Psoas muscle (tissue), 8 donors: Measurements from ENCODE around the gene MRPS31. TPM values are rescaled to one million over a fixed set of nuclear protein-coding genes. Genes with fewer than 3 reads are reported as not detected.

Experiments used
- ATAC-seq, 4 donors: fragments of 200-7000 bp; cut with Tn5 transposase; one replicate each; pipeline ENCODE4 v1.9.1; 2020; ENCODE audit warnings: moderate library complexity in 3 of 4, mild to moderate bottlenecking in 2 of 4
- DNase-seq, 2 donors: peaks; one replicate each; pipeline ENCODE4 v3.0.0-alpha.2; 2020
- H3K27ac ChIP-seq: fragments of 200-600 bp; one replicate; pipeline ENCODE4 v1.8.0; 2022
- H3K27me3 ChIP-seq, 3 donors: fragments of 200-600 bp in 1 of 3; one replicate each; pipeline versions ENCODE4 v1.6.1 to v1.8.0; 2013 to 2022; ENCODE audit warnings: low read length in 2 of 3, mild to moderate bottlenecking in 2 of 3, moderate library complexity in 1 of 3; ENCODE audit not compliant: insufficient read depth in 3 of 3
- H3K36me3 ChIP-seq, 2 donors: fragments of 200-600 bp in 1 of 2; one replicate each; pipeline versions ENCODE4 v1.6.1 to v1.8.0; 2013 to 2022; ENCODE audit warnings: low read depth in 1 of 2, mild to moderate bottlenecking in 1 of 2, moderate library complexity in 1 of 2; ENCODE audit not compliant: insufficient read depth in 1 of 2
- H3K4me1 ChIP-seq: fragments of 200-600 bp; one replicate; pipeline ENCODE4 v1.8.0; 2022
- H3K4me3 ChIP-seq: fragments of 200-600 bp; one replicate; pipeline ENCODE4 v1.8.0; 2022; ENCODE audit warnings: mild to moderate bottlenecking
- H3K9me3 ChIP-seq: fragments of 200-600 bp; one replicate; pipeline ENCODE4 v1.8.0; 2022
- CTCF ChIP-seq: fragments of 200-600 bp; IDR thresholded peaks from one replicate; pipeline ENCODE4 v1.8.0; 2022; ENCODE audit warnings: antibody characterized with exemption
- WGBS, 3 donors: extraction: QIAGEN DNeasy Blood & Tissue Kit; methylation state at CpG; one replicate each; pipeline versions ENCODE4 v1.1.6 to v1.1.7; 2013; 5-methylcytosine and 5-hydroxymethylcytosine counted together
- intact Hi-C, 2 donors: fragments of 100-400 bp; cut with DNase I; formaldehyde crosslinking; loops; one replicate each; pipeline versions ENCODE4 v1.11.0 to v1.14.2; 2022
- polyA plus RNA-seq, 3 donors: library from polyadenylated mRNA; stranded (reverse); fragments of 200-250 nt; gene quantifications; one replicate each; pipeline ENCODE4 v1.2.3, GENCODE V29; 2013
- total RNA-seq, 4 donors: library from RNA; stranded (reverse); fragmentation: NEBNext Ultra II Directional in 2 of 4; extraction: Animal tissue kit (Norgen Biotek cat#: 25700) in 2 of 4; gene quantifications; one replicate each; pipeline versions ENCODE4 v1.2.1 to v1.2.4, GENCODE V29; 2021 to 2023
- donor health status: healthy with polysubstance abuse.
- donor health status: DM: no; HTN: no; CAD: no; lungs with moderate emphysema.
- donor health status: Bipolar disorder and iron deficiency.
- donor health status: healthy.
- donor health status: DM: yes; HTN: yes; CAD: no.
- donor health status: DM: no; HTN: no; CAD: no.
- donor health status: DM: no; HTN: no; CAD: no.
- donor health status: DM: yes; HTN: yes; CAD: no.

Gene MRPS31
- total and polyA plus RNA-seq, 7 donors = 23.3 to 36.6 (median 26.8) TPM

GRCh38 chr13:40764587-40765403, 6.2 kb downstream of the MRPS31 start:
- H3K4me1 ChIP-seq = peaks cover 3% of the 10 kb centered on the region
- DNase-seq (no peak), ATAC-seq (no peak)
- no peaks in the 10 kb centered on the region for H3K27me3 ChIP-seq
- no peak for TF ChIP-seq CTCF
- 80 to 87% (median 85%) methylated on average over 3 of the region's 3 CpGs for WGBS, 3 donors
- no peak overlapping the region for H3K27ac ChIP-seq
- intact Hi-C loops = no loop called here
- H3K4me3 ChIP-seq = no peak overlapping the region
- peaks cover 5 to 44% of the 10 kb centered on the region in 2 donors for H3K36me3 ChIP-seq
- no peaks in the 10 kb centered on the region for H3K9me3 ChIP-seq

GRCh38 chr13:40762849-40763248, 8.1 kb downstream of the MRPS31 start:
- Histone ChIP-seq H3K27ac (no peak overlapping the region), H3K36me3 (peaks cover 8 to 64% of the 10 kb centered on the region in 2 donors), H3K4me3 (no peak overlapping the region), H3K27me3 (no peaks in the 10 kb centered on the region), H3K9me3 (no peaks in the 10 kb centered on the region), H3K4me1 (no peaks in the 10 kb centered on the region)
- DNase-seq (no peak), ATAC-seq (no peak)
- intact Hi-C loops = no loop called here
- 59 to 95% (median 86%) methylated on average over 1 of the region's 1 CpG for whole genome bisulfite sequencing, 3 donors
- no peak for TF ChIP-seq CTCF

GRCh38 chr13:40758811-40759210, 12.2 kb downstream of the MRPS31 start:
- Histone ChIP-seq H3K4me1 (no peaks in the 10 kb centered on the region), H3K4me3 (no peak overlapping the region), H3K27ac (no peak overlapping the region), H3K9me3 (no peaks in the 10 kb centered on the region), H3K27me3 (no peaks in the 10 kb centered on the region), H3K36me3 (peaks cover 8 to 73% of the 10 kb centered on the region in 2 donors)
- ATAC-seq (no peak), DNase-seq (no peak)
- 96 to 100% (median 98%) methylated on average over 4 of the region's 4 CpGs for WGBS, 3 donors
- intact Hi-C loops = no loop called here
- no peak for TF ChIP-seq CTCF

GRCh38 chr13:40756042-40756441, 14.9 kb downstream of the MRPS31 start:
- no peak overlapping the region for H3K4me3 ChIP-seq
- no peak overlapping the region for H3K27ac ChIP-seq
- H3K27me3 ChIP-seq = no peaks in the 10 kb centered on the region
- DNase-seq = no peak
- intact Hi-C loops = no loop called here
- no peak for ATAC-seq
- no peaks in the 10 kb centered on the region for H3K9me3 ChIP-seq
- no peaks in the 10 kb centered on the region for H3K4me1 ChIP-seq
- H3K36me3 ChIP-seq = peaks cover 3 to 89% of the 10 kb centered on the region in 2 donors
- WGBS, 3 donors = 55 to 69% (median 68%) methylated on average over 1 of the region's 1 CpG
- TF ChIP-seq CTCF = no peak
